GM10248 (cell line): ENCODE measurements around the gene AUTS2.

Source experiments
- CTCF ChIA-PET: fragments of 300-600 bp; sonication (Branson Sonifier 250); formaldehyde crosslinking; extraction: SDS; loops from one replicate; lab custom pipeline; 2021; ENCODE audit warnings: antibody characterized with exemption; lab: Yijun Ruan, JAX
- POLR2A ChIA-PET: fragments of 350-650 bp; sonication (Branson Sonifier 250); formaldehyde crosslinking; extraction: SDS; loops from one replicate; lab custom pipeline; 2020; ENCODE audit warnings: antibody characterized with exemption; lab: Yijun Ruan, JAX
- DNase-seq: peaks from one replicate; pipeline ENCODE4 v3.0.0; 2012; ENCODE audit errors: extremely low spot score
- TF ChIP-seq, protein P1 (sequence below): IDR thresholded peaks from 2 replicates; pipeline ENCODE4 v1.5.1; 2012; ENCODE audit warnings: mild to moderate bottlenecking, low read depth; ENCODE audit errors: extremely low read depth, missing control alignments, control extremely low read depth

Gene AUTS2

DNA sequence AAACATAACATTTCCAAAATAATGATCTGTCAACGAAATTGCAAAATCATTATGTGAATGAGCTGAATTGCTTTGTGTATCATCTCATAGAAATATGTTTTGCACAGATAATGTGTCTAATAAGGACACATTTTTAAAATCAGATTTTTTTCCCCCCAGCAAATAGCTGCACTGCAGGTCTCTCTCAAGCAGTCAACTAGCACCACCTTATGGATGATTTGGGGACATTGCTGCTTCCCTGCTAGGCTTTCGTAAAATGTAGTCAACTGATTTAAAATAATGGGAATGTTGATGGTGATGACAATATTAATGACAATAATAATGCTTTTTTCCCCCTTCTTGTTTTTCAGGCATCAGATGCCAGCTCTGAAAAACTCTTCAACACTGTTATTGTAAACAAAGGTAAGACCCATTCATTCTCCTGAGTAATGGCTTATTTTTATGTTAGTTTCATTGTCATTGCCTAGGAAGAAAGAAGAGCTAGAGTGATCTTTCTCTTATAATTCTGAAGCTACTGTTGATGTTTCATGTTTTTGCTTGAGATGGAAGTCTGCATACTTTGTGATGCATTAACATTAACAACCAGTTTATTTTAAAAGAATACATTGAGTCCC lies 1100.1 kb downstream of the AUTS2 start:
- CTCF ChIA-PET = interaction anchor here (0.7 to 10.6 kb wide), 36 partner anchors 8 to 899 kb away, joined by 3 to 91 read pairs (median 4); no protein-coding TSS in a partner anchor
- POLR2A ChIA-PET = no interaction called here
- peak; percentile 45 for DNase-seq
- TF ChIP-seq, protein P1, sequence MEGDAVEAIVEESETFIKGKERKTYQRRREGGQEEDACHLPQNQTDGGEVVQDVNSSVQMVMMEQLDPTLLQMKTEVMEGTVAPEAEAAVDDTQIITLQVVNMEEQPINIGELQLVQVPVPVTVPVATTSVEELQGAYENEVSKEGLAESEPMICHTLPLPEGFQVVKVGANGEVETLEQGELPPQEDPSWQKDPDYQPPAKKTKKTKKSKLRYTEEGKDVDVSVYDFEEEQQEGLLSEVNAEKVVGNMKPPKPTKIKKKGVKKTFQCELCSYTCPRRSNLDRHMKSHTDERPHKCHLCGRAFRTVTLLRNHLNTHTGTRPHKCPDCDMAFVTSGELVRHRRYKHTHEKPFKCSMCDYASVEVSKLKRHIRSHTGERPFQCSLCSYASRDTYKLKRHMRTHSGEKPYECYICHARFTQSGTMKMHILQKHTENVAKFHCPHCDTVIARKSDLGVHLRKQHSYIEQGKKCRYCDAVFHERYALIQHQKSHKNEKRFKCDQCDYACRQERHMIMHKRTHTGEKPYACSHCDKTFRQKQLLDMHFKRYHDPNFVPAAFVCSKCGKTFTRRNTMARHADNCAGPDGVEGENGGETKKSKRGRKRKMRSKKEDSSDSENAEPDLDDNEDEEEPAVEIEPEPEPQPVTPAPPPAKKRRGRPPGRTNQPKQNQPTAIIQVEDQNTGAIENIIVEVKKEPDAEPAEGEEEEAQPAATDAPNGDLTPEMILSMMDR = peak; percentile 84

DNA sequence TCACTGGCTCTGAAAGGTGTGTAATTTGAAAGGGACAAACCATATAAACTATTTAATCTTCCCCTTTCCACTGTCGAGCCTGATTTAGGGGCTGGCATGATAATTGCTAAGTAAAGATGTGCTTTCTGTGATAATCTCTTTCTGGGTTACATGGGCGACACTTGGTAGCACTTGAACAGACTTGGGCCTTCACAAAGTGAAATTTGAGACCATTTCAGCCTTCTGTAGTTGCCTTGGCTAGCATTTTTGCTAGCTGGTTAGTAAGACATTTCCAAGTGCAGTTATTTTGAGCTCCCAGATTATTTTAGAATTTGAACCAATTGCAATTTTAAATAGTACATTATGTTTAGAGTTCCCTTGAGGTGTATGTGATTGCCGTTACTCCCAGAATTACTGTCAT lies 1101.0 kb downstream of the AUTS2 start:
- CTCF ChIA-PET = interaction anchor here (0.7 to 10.6 kb wide), 20 partner anchors 8 to 657 kb away, joined by 3 to 91 read pairs (median 4); no protein-coding TSS in a partner anchor
- TF ChIP-seq, protein P1 = no peak
- no peak for DNase-seq
- POLR2A ChIA-PET = no interaction called here

DNA sequence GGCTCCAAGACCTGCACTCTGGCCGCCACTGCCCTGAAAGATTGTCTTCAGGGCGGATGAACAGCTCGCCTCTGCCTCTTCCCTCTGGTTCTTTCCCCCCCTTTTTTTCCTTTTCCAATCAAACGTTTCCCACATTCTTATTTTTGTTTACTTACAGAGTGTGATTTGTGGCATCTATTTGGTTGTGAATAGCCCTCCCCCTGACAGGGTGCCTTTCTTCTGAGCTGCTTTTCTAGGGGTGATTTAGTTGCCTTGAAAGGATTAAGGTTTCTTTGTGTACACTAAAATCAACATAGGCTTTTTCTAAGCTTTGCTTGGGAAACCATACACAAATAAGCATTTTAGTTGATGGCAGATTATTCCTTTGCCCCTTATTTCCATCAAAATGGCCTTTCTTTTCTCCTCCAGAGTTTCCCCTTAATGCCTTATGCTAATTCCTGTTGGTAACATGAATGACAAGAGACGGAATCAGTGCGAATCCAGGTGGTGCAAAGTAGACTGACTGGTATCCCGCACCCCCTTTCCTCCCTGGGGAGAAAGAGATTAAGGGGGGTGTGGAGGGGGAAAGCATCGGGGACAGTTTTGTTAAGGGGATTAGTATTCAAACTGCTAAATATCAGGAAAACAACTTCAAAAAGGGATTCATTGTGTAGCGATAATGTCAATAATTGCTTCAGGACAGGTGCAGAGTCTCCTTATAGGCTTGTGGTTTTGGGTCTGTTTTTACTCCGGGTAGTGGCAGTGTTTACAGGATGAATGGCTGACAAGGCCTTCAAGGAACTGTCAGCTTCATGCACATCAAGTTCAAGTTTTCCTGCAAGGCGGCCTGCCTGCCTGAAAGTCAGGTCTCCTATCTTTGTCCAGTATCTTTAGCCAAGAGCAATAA lies 1102.0 kb downstream of the AUTS2 start:
- no peak for DNase-seq
- TF ChIP-seq, protein P1 = no peak
- CTCF ChIA-PET = interaction anchor here (0.8 to 10.6 kb wide), 3 partner anchors 14 to 77 kb away, joined by 3 to 91 read pairs (median 3); no protein-coding TSS in a partner anchor
- POLR2A ChIA-PET = no interaction called here

DNA sequence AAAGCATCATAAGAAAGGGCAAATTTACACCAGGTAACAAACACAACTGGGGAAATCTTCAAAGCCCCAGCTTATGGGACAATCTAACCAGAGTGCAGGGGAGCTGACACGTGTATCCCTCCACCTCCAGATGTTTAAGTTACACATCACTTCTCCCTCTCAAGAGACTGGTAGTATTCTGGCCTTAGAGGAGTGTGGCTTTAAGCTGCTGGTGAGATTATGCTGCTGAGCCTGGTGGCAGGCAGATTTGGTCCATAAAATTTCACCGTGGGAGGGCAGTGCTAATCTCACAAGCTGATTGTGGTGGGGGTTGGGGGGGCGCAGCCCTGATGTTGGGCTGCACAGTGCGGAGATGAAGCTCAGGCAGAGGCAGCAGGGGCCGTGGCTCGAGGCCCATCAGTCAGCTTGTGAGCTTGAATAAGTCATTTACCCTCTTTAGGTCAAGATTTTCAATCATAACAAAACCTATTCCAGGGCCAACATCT lies 1102.7 kb downstream of the AUTS2 start:
- POLR2A ChIA-PET = no interaction called here
- CTCF ChIA-PET = interaction anchor here (0.8 to 10.6 kb wide), 3 partner anchors 13 to 77 kb away, joined by 3 to 91 read pairs (median 3); no protein-coding TSS in a partner anchor
- no peak for DNase-seq
- TF ChIP-seq, protein P1 = no peak

DNA sequence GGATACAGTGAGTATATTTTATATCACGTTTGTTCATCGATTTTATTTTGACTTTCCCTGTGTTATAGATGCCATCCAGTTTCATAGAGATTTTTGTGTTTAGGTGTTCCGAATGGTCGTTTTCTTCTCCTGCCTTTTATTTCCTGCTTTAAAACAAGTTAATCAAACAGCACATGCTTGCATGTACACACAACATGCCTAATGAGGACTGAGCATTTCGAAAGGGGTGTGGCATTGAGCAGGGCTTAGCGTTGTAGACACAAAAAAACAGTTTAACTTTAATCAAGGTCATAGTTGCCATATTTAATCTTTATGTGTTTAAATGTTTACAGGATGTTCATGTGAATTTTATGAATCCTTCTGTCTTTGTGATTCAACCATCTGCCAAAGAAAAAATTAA lies 1103.2 kb downstream of the AUTS2 start:
- ChIA-PET CTCF (interaction anchor here (0.8 to 10.6 kb wide), 2 partner anchors 12 to 23 kb away, joined by 3 to 91 read pairs; no protein-coding TSS in a partner anchor), POLR2A (no interaction called here)
- TF ChIP-seq, protein P1 = no peak
- DNase-seq = no peak

DNA sequence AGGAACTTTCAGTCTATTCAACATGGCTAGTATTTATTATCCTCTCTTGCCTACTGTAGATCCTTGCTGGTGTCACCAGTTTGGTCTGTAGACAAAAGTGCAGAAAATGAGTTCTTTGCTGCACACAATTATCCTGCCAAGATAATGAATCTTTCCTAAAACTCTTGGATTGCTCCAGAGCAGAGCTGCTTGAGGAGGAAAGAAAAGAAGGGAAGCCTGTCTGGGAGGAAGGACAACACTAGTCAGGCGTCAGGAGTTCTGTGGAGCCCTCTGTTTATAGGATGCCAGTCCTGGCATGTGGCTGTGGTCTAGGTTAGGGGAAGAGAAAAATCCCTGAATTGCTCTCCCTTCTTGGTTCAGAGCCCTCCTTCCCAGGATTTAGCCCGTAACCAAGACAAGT lies 1103.7 kb downstream of the AUTS2 start:
- ChIA-PET POLR2A (no interaction called here), CTCF (interaction anchor here (10.6 kb wide), 1 partner anchor 12 kb away, joined by 91 read pairs; no protein-coding TSS in a partner anchor)
- TF ChIP-seq, protein P1 = no peak
- DNase-seq = no peak
